ENCODE measurements around the gene EIF4G3.
"Not testable (repeated sequence)": the region's sequence is repeated elsewhere in the genome, so short reads cannot be mapped to it uniquely, and the experiment has no call there.

EIF4G3 gene

GRCh38 chr1:20867062-20867461 lies 309.6 kb downstream of the EIF4G3 start:
- no peak for DNase-seq

DNA sequence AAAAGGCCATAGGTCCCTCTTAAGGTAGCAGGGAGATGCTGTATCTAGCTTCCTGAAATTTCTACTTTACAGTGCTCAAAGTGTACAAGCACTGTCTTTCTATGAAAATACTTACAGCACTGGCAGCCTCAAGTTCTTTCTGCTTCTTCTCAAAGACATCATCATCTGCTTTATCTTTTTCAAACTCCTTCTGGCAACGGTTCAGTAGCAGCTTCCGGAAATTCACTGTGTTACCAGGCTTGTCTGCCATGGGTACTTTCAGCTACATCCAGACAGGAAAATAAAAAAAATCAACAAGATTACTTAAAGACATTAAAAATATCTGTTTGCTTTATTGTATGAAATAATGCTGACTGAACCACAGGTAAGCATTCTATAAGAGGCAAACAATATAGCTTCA lies 311.7 kb downstream of the EIF4G3 start:
- DNase-seq, result no peak

DNA sequence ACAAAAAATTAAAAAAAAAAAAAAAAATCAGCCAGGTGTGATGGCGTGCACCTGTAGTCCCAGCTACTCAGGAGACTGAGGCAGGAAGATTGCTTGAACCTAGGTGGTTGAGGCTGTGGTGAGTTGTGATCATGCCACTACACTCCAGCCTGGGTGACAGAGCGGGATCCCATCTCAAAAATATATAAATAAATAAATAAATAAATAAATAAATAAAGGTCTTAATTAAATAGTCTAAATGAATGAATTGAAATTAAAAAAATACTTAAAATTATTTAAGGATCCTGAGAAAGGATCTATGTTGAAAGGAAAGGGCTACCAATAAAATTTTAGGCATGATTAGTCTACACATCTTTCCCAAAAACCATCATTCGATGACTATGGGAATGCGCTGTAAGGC lies 322.2 kb downstream of the EIF4G3 start:
- DNase-seq, result no peak

- DNase-seq, result not testable (repeated sequence)
Observed at GRCh38 chr1:20851791-20852190, 324.9 kb downstream of the EIF4G3 start.

GRCh38 chr1:20850021-20850420 lies 326.7 kb downstream of the EIF4G3 start:
- no peak for DNase-seq

GRCh38 chr1:20849100-20849499 lies 327.6 kb downstream of the EIF4G3 start:
- DNase-seq, result no peak

GRCh38 chr1:20848162-20848561 lies 328.5 kb downstream of the EIF4G3 start:
- DNase-seq, result no peak

DNA sequence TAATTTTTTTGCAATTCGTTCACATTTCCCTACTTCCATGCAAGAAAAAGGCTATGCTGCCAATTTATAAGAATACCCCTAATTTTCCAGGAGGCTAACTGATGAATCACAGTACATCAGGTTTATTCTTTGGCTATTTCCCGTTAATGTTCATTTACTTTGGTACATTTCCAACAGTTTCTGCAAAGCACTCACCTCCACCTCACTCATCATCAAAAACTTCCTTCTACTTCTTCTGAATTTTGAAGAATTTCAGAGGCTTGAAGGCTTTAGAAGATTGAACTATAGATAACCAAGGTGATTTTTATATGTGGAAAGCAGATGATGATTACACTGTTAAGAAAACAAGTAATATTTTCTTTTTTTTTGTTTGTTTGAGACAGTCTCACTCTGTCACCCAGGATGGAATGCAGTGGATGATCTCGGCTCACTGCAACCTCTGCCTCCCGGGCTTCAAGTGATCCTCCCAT lies 329.1 kb downstream of the EIF4G3 start:
- DNase-seq, result no peak

GRCh38 chr1:20846461-20847374 lies 330.0 kb downstream of the EIF4G3 start:
- no peak for DNase-seq

DNA sequence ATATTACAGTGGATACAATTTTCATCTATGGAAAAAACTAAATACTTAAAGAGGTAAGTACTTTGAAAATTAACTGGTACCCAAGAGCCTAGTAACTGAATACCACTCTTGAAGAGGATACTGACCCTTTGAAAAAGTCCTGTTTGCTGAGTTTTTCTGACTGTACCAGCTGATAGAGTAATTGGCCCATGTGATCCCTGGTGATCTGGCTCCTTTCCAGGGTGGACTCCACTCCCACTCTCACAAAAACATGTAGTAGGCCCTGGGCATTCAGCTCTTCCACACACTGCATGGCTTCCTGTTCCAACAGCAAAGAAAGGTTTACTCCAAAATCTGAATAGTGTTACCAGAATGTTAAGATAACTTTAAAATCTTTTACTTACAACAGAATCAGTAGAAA lies 336.0 kb downstream of the EIF4G3 start:
- DNase-seq, result no peak

GRCh38 chr1:20837554-20838192 lies 339.0 kb downstream of the EIF4G3 start:
- DNase-seq, result no peak

- no peak for DNase-seq
Observed at GRCh38 chr1:20836230-20836629, 340.5 kb downstream of the EIF4G3 start.

- no peak for DNase-seq
Observed at GRCh38 chr1:20834780-20835179, 341.9 kb downstream of the EIF4G3 start.

DNA sequence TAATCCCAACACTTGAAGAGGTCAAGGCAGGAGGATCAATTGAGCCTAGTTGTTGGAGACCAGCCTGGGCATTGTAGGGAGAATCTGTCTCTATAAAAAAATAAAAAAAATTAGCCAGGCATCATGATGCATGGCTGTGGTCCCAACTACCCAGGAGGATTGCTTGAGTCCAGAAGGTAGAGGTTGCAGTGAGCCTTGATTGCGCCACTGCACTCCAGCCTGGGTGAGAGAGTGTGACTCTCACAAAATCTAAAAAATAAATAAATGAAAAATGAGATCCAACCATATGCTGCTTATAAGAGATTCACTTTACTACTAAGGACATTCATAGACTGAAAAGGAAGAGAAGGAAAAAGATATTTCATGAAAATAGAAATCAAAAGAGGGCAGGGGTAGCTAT lies 342.5 kb downstream of the EIF4G3 start:
- DNase-seq, result no peak

GRCh38 chr1:20830378-20830777 lies 346.3 kb downstream of the EIF4G3 start:
- DNase-seq, result no peak

DNA sequence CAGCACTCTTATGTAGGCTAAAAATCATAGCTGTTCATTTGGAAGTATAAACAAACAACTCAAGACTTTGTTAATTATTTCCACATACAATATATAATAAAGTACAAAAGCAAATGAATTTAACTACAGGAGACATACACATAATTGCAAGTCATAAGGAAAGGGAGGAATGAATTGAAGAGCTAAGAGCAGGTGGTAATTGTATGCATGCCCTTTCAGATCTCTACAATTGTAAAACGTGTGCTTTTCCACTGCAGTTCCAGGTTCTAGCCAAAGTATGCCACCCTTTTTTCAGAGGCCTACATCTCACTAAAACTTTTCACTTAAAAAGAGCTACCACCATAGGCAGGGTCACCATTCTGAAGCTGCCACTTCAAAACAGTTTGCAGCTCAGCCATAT lies 346.8 kb downstream of the EIF4G3 start:
- no peak for DNase-seq

- DNase-seq, result no peak
Observed at GRCh38 chr1:20829531-20829930, 347.2 kb downstream of the EIF4G3 start.

DNA sequence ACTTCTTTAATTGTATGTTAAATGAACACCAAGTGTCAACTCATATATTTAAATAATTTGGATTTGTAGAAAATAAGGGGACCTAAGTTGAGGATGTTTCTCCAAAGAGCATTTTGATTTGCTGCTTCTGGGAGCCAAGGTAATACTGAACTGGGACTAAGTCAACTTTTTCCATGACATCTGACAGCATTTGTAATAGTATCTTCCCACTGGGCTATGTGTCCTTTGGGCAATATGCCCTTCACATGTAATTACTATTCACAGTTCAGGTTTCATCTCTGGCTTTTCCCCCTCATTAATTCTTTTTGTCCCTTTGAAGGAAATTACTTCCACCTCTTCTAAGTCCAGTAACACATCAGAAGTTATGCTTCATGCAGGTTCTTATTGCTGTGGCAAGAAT lies 352.9 kb downstream of the EIF4G3 start:
- no peak for DNase-seq

DNA sequence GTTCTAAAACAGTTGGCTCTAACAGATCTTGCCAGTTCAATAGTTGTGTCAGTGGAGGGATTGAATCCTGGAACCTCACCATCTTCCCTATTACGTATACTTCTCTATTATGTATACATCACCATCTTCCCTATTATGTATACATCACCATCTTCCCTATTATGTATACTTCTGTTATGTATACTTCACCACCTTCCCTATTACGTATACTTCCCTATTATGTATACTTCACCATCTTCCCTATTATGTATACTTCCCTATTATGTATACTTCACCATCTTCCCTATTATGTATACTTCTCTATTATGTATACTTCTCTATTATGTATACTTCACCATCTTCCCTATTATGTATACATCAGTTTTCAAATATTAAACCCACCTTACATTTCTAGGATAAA lies 355.2 kb downstream of the EIF4G3 start:
- DNase-seq, result no peak

DNA sequence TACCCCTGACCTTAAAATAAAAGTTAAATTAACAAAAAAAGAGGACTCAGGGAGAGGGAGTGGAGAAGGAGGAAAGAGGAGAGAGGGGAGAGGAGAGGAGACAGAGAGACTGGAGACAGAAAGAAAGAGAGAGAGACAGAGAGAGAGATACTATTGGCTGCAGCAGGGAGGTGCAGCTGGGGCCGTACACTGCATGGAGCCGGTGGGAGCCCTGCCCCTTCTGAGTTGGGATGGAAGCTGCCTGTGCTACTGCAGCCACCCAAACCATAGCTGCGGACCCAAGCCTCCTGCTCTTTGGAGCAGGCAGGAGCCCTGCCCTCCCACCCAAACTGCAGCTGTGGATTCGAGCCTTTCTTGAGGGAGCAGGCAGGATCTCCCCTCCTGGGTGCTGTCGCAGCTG lies 356.9 kb downstream of the EIF4G3 start:
- no peak for DNase-seq

DNA sequence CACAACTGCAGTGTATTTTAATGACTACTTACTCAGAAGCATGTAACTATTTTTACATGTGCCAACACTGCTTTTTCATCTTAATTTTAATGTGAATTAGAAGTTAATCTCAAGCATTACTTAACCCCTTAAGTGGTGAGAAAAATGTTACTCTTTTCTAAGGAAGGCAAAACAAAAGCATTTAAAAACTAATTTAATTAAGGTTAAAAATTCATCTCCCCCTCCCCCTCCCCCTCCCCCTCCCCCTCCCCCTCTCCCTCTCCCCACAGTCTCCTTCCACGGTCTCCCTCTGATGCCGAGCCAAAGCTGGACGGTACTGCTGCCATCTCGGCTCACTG lies 362.2 kb downstream of the EIF4G3 start:
- DNase-seq, result no peak

- DNase-seq, result no peak
Observed at GRCh38 chr1:20811916-20812315, 364.8 kb downstream of the EIF4G3 start.

DNA sequence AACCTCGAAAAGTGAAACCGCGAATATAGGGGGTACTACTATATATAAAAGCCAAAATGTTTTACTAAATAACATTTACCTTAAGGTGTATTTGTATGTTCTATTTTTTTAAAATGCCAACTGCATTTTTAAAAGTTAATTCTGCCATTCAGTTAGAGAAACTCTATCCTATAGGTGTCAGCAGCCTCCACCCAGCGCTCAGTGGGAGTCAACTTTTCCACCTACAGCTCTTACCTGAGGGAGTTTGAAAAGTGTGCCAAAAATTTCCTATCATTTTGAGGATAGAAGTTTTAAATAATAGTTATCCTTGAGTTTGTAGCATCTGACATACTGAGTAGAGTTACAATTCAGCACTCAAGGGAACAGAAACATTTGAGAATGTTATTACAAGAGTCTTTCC lies 383.5 kb downstream of the EIF4G3 start:
- no peak for DNase-seq

- no peak for DNase-seq
Observed at GRCh38 chr1:20792196-20792595, 384.5 kb downstream of the EIF4G3 start.

- DNase-seq, result no peak
Observed at GRCh38 chr1:20790785-20791184, 385.9 kb downstream of the EIF4G3 start.

Data from SHP77 (cell line).